NCI-H446 (cell line): ENCODE data around the gene STS.

ENCODE experiments used
- DNase-seq, 2 experiments: peaks; one replicate each; lab custom pipeline; 2025; lab: John Stamatoyannopoulos, UW

Gene STS

GRCh38 chrX:7147413-7147977 lies at the start of gene STS:
Gene STS (plus strand): TSS chrX:7147712. CDS start chrX:7253200, 105,488 bp downstream.
- peak in 1 of 2 experiments; percentile 55 for DNase-seq

DNA sequence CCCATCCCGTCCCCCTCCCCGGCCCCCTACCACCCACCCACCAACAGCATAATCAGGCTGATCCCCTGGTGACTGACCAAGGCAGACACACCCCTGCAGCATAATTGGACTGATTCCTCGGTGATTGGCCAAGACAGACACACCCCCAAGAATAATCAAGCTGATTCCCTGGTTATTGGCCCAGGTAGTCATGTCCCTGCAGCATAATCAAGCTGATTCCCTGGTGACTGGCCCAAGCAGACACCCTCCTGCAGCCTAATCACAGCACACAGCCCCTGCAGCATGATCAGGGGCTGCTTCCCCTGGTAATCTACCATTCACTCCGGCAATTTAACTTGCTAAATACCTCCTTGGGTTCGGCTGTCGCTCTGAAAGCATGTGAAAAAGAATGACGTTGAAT lies 47.5 kb upstream of the STS start:
- no peak for DNase-seq

DNA sequence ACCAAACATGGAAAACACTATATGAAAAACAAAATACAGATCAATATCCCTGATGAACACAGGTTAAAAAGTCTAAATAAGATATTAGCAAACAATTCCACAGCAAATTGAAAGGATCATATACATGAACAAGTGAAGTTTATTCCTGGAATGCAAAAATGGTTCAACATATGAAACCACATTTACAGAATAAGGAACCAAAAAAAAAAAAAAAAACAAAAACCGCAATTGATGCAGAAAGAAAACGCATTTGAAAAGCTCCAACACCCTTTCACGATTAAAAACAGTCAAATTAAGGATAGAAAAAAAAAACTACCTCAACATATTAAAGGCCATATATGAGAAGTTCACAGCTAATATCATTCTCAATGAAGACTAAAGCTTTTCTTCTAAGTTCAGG lies 45.4 kb upstream of the STS start:
- DNase-seq = no peak

DNA sequence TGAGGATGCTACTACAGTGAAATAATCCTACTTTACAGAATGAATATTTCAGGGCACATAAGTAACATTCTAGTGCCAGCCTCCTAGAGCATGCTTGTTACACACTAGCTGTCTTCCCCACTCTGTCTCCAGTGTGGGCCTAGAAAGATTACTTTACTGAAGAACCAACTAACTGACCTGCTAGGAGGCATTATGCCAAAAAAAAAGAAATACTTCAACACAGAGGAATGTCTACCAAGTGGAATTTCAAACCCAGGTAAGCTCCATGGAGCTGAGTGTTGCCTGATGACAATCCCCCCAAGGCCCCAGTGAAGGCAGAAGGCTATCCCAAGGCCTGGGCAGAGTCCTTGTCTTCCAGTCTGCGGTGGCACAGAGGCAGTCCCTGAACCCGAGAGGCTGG lies 40.9 kb upstream of the STS start:
- no peak for DNase-seq

DNA sequence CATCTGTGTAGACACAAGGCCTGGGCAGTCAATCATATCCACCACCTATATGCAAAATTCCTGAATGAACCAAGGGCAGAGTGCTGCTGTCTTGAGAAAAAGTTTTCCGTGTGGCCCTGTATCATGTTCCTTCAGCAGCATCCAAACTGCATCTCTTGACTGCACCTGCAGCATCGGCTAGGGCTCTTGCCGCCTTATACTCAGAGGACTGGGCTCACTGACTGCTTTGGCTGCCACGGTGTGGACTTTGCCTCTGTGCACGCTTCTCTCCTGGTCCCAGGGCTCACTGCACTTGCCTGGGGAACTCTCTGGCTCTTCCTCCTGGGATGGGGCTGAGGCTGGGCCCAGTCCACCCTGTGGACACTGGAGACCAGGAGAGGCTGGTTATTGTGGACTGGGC lies 39.5 kb upstream of the STS start:
- no peak for DNase-seq

DNA sequence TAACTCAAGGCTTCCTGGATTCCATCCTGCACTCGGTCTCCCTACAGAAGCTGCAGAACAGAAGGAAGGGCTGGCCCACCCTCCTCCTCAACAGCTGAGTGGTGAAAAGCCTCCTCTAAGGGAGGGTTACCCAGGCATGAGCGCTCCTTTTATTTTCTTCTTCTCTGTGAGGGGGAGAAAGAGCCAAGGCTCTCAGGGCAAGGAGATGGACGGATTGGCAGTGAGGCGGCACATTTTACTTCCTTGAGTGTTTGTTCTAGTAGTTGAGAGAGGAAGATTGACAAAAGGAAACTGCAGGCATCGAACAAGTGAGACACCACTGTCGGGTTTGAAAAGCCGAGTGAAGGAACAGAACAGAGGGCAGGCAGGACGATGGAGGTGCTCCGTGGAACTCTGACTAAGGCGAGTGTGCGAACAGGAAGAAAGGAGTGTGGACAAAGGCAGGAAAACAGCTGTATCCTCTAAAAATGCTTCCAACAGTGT lies 38.4 kb upstream of the STS start:
- DNase-seq = no peak

DNA sequence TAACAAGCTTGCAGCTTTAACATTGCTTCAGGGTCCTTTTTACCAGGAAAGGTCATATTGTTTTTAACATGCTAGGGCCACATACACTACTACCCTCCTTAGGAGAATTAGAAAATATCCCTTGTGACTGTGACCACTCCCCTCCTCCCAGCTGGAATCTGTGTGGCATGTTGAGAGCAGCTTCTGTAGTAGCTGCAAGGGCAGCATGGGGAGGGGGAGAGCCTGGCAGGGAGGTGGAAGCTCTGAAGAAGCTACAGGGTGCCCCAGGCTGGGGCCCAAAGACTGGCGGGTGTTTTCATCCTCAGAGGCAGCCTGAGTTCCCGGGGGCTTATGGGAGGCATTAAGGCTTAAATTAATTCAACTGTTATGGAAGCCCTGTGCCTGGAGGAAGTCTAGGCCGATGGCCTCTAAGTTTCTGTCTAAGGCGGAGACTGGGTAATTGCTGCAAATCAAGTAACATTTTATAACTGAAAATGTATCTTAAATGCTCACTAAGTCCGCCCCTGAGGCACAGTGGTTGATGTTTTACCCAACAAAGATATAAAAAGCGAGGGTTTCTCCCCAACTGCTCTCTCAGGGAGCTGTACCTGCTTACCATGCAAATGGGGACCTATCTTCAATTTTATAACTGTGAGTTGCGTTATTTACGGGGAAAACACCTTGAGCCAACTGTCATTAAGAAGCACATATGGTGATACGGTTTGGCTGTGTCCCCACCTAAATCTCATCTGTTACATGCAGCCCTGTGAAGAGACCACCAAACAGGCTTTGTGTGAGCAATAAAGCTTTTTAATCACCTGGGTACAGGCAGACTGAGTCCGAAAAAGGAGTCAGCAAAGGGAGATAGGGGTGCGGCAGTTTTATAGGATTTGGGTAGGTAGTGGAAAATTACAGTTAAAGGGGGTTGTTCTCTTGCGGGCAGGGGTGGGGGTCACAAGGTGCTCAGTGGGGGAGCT lies 37.4 kb upstream of the STS start:
- DNase-seq = no peak

- no peak for DNase-seq
These were observed 36.7 kb upstream of the STS start for GRCh38 chrX:7110821-7111276.

DNA sequence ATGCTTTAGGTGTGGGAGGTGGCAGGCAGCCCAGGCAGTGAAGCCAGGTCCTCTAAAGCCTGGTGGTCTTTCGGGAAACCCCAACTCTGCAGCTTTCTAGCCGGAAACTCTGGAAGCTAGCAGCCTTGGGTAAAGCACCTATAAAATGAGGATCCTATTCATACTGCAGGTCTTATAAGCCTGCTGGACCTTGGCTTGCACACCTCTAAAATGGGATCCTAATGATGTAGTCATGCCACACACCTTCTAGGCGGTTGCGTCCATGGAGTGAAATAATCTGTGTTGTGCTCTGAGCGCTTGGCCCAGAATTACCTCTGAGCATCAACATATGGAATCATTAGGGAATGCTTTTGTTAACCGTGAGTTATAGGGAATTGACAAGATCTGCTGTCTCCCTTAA lies 36.0 kb upstream of the STS start:
- DNase-seq = no peak

GRCh38 chrX:7112071-7112470 lies 35.4 kb upstream of the STS start:
- DNase-seq = no peak

- DNase-seq = no peak
These were observed 32.0 kb upstream of the STS start for GRCh38 chrX:7115557-7115956.

DNA sequence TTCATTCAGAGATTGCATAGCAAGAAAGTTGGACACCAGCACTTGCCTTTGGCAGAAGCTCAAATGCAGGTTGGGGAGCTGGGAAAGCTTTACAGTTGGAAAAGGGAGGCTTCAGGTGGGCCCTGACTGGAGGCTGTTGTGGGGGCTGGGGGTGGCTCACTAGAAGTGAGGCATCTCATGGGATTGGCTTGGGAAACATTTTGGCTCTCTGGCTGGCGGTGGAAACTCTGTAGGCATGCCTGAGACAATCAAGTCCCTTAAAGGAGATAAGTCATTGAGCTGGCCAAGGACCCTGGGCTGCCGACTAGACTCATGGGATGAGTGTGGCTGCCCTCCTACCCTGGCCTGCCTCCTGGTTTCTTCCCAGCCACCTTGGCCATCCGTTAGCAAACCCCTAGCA lies 31.4 kb upstream of the STS start:
- no peak for DNase-seq

DNA sequence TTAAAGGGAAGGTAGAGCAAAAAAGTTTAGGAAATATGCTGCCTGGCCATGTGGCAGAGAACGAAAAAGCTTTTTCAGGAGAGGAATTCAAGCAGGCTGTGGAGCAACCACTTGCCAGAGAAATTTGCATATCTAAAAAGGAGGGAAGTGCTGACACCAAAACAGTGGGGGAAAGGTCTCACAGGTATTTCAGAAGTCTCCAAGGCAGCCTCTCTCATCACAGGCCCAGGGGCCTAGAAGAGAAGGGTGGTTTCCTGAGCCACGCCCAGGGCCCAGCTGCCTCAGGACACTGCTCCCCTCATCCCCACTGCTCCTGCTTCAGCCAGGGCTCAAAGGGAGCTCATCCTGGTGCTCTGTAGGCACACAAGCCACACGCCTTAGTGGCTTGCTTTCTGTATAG lies 29.9 kb upstream of the STS start:
- no peak for DNase-seq

DNA sequence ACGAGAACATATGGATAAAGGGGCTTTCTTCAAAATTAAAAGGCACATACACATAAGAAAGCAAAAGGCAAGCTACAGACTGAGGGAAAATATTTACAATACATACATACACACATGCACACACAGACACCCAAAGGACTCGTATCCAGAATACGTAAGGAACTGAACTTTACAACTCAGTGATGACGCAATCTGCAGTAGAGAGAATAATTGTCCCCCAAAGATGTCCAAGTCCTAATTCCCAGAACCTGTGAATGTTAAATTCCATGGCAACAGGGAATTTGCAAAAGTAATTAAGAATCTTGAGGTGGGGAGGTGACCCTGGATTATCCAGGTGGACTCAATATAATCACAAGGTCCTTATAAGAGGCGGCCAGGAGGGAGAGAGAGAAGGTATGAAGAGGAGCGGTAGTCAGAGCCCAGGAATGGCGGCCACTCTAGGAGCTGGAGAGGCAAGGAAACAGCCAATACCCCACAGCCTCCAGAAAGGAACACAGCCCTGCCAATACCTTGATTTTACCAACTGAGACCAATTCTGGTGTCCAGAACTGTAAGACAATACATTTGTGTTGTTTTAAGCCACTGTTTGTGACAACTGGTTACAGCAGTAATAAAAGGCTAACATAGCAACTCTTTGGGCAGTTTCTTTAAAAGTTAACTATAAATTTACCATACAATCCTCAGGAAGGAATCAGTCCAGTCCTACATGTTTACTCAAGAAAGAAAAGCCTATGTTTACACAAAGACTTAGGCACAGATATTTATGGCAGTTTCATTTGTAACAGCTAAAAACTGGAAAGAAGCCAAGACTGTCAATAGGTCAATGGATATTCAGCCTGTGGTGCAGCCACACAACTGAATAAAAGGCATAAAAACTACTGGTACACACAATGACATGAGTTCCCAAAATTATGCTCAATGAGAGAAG lies 27.3 kb upstream of the STS start:
- DNase-seq = no peak

GRCh38 chrX:7120878-7121219 lies 26.7 kb upstream of the STS start:
- no peak for DNase-seq

DNA sequence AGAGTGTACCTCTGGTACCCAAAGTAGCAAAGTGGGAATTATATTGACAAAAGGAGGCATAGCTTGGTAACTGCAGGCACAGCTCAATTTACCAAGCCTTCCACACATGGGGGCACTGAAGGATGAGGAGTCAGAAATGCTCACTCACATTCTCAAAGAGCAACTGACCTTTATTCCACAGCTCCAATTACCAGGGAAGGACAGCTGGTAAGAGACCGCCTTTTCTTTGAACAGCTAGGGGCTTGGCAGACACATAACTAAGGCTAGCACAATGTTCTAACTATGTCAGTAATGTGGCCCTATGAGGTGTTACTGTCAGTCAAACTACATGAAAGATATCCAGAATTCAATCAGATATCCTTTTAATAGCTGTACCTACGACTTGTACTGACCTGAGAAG lies 20.5 kb upstream of the STS start:
- DNase-seq = no peak

DNA sequence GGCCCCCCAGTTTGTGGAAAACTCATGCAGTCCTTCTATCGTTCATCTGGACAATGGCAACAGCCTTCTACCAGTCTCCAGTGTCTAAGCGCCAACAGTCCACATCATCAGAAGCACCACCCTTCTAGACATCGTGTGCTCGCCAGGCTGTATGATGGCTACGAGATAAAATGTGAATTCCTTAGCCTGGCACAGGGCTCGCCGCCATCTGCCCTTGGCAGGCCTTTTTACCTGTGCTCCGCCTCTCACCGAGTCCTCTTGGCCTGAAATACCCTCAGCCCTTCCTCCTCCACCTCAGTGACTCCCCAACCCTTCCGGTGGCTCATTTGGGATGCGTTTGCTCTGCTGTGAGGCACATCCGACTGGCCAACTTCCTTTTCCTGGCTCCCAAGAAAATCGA lies 15.9 kb upstream of the STS start:
- no peak for DNase-seq

- DNase-seq = no peak
These were observed 15.0 kb upstream of the STS start for GRCh38 chrX:7132335-7133049.

GRCh38 chrX:7133050-7133440 lies 14.5 kb upstream of the STS start:
- no peak for DNase-seq

DNA sequence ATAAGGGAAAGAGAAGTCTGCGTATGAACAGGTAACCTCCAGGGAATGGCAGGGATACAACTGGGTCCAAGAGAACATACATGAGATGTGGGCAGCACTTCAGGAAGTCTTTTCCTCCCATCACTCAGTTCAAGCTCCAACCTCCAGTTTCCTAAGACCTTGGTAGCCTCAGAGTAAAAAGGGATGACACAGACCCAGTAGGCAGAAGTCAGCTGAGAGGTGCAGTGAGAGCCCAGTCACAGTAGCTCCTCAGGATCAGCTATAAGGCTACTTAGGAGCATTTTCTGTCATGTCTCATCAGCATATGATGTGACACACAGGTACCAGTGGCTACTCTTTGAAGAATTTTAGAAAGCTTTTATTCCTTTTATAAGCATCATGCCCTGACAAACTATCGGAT lies 12.5 kb upstream of the STS start:
- DNase-seq = no peak

- DNase-seq = no peak
These were observed 8.1 kb upstream of the STS start for GRCh38 chrX:7139202-7140081.
